ENCODE results near the gene MS4A10. TPM values are rescaled to one million over a fixed set of nuclear protein-coding genes. Genes with fewer than 3 reads are reported as not detected.
"Not testable (repeated sequence)": the region's sequence is repeated elsewhere in the genome, so short reads cannot be mapped to it uniquely, and the experiment has no call there.

MS4A10 gene
- polyA plus RNA-seq, 1 donor (not counting 4 experiments of a cell fraction or from before 2014, with no cell fraction given): not detected

DNA sequence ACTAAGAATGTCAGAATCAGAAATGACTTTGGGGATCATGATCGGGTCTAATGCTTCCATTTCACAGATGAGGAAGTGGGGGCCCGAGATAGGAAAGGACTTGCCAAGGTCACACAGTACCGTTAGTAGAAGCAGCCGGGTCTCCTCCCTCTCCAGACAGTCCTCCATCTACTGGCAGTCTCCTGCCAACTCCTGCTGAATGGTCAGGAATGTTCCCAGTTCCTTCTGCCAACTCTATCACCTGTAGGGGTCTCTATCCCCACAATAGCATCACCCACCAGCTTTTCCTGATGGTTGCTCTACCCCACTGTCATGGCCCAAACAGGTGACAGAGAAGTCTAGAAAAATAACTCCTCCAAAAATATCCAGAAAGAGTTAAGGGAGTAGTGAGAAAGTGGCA lies 32.9 kb downstream of the MS4A10 start:
- dilution Hi-C loops (cut with MboI; ENCODE audit: extremely low pct_ligation_motif_present, low sequenced_read_pairs): no loop called here
- Histone ChIP-seq H3K27me3 (ENCODE audit: control insufficient read depth, extremely low read depth, insufficient read depth, low read length) (peaks cover 4% of the 10 kb centered on the region), H3K27ac (ENCODE audit: control insufficient read depth, insufficient read depth, low read length) (no peak overlapping the region), H3K36me3 (ENCODE audit: control insufficient read depth in 2 of 2, extremely low read depth in 1 of 2, insufficient read depth in 2 of 2, low read length in 2 of 2) (no peaks in the 10 kb centered on the region), H3K9ac (ENCODE audit: control insufficient read depth, extremely low read depth, insufficient read depth, low read length) (no peak overlapping the region), H3K4me3 (ENCODE audit: control insufficient read depth in 2 of 3, extremely low read depth in 1 of 3, insufficient read depth in 2 of 3, low read depth in 1 of 3, low read length in 3 of 3) (no peak overlapping the region), H3K9me3 (ENCODE audit: control insufficient read depth, low read depth, low read length) (no peaks in the 10 kb centered on the region), H3K9me1 (ENCODE audit: control insufficient read depth, extremely low read depth, insufficient read depth, low read length) (no peaks in the 10 kb centered on the region), H2AFZ (ENCODE audit: control insufficient read depth, low read length) (no peak overlapping the region), H4K20me1 (ENCODE audit: control insufficient read depth, extremely low read depth, insufficient read depth, low read length) (no peaks in the 10 kb centered on the region), H3K79me2 (ENCODE audit: control insufficient read depth, insufficient read depth, low read length) (no peaks in the 10 kb centered on the region), H3K4me1 (ENCODE audit: control insufficient read depth, extremely low read depth, insufficient read depth, low read length) (no peaks in the 10 kb centered on the region), H3K4me2 (ENCODE audit: control insufficient read depth, extremely low read depth, insufficient read depth, low read depth, low read length) (no peak overlapping the region)
- FAIRE-seq (no peak), DNase-seq (ENCODE audit: low read depth, low spot score) (no peak)
- TF ChIP-seq, protein P1, sequence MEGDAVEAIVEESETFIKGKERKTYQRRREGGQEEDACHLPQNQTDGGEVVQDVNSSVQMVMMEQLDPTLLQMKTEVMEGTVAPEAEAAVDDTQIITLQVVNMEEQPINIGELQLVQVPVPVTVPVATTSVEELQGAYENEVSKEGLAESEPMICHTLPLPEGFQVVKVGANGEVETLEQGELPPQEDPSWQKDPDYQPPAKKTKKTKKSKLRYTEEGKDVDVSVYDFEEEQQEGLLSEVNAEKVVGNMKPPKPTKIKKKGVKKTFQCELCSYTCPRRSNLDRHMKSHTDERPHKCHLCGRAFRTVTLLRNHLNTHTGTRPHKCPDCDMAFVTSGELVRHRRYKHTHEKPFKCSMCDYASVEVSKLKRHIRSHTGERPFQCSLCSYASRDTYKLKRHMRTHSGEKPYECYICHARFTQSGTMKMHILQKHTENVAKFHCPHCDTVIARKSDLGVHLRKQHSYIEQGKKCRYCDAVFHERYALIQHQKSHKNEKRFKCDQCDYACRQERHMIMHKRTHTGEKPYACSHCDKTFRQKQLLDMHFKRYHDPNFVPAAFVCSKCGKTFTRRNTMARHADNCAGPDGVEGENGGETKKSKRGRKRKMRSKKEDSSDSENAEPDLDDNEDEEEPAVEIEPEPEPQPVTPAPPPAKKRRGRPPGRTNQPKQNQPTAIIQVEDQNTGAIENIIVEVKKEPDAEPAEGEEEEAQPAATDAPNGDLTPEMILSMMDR (optimal IDR thresholded peaks at IDR 0.05 in 1 of 3, IDR thresholded peaks at IDR 0.05 in 1 of 3, conservative IDR thresholded peaks at IDR 0.05 in 1 of 3; ENCODE audit: extremely low read depth in 1 of 3, insufficient read depth in 2 of 3, low read length in 3 of 3): no peak
- TF ChIP-seq EZH2 (IDR thresholded peaks at IDR 0.05; ENCODE audit: low read length): no peak

DNA sequence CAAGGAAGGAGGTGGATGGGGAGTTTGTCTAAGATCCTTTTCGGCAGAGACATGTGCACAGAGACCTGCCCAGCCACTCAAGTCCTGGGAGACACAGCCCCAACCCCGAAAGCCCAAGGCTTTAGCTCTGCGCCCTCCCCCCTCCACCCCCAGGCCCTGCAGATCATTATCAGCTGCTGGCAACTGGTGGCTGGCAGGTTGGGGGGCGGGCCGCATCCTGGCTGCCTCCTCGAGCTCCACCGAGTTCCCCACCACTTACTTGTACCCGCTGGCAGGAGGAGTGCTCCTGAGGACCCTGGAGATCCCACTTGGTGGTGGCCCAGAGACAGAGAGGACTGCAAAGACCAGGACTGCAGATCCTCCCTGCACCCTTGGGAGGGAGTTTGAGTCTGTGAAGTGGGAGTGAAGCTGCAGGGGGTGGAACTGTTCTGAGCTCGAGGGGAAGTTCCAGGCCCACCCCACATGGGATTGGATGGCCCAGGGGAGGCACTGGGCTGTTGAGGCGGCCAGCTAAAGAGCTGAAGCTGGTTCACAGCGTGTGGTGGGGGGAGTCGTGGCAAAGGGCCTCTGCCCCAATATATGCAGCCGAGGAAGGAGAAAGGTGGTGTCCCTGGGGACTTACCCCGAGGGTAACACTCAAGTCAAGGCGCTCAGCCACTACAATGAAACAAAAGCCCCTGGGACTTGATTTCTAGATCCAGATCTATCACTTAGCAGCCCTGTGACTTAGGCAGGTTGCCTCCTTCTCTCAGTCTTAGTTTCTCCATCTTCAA lies 36.9 kb downstream of the MS4A10 start:
- Histone ChIP-seq H3K27me3 (ENCODE audit: control insufficient read depth, extremely low read depth, insufficient read depth, low read length) (peaks cover 4% of the 10 kb centered on the region), H3K4me2 (ENCODE audit: control insufficient read depth, extremely low read depth, insufficient read depth, low read depth, low read length) (no peak overlapping the region), H3K9ac (ENCODE audit: control insufficient read depth, extremely low read depth, insufficient read depth, low read length) (no peak overlapping the region), H3K36me3 (ENCODE audit: control insufficient read depth in 2 of 2, extremely low read depth in 1 of 2, insufficient read depth in 2 of 2, low read length in 2 of 2) (no peaks in the 10 kb centered on the region), H3K4me1 (ENCODE audit: control insufficient read depth, extremely low read depth, insufficient read depth, low read length) (no peaks in the 10 kb centered on the region), H3K27ac (ENCODE audit: control insufficient read depth, insufficient read depth, low read length) (no peak overlapping the region), H4K20me1 (ENCODE audit: control insufficient read depth, extremely low read depth, insufficient read depth, low read length) (no peaks in the 10 kb centered on the region), H3K9me3 (ENCODE audit: control insufficient read depth, low read depth, low read length) (no peaks in the 10 kb centered on the region), H3K79me2 (ENCODE audit: control insufficient read depth, insufficient read depth, low read length) (no peaks in the 10 kb centered on the region), H3K9me1 (ENCODE audit: control insufficient read depth, extremely low read depth, insufficient read depth, low read length) (no peaks in the 10 kb centered on the region), H3K4me3 (ENCODE audit: control insufficient read depth in 2 of 3, extremely low read depth in 1 of 3, insufficient read depth in 2 of 3, low read depth in 1 of 3, low read length in 3 of 3) (no peak overlapping the region), H2AFZ (ENCODE audit: control insufficient read depth, low read length) (no peak overlapping the region)
- no peak for TF ChIP-seq EZH2 (IDR thresholded peaks at IDR 0.05; ENCODE audit: low read length)
- TF ChIP-seq, protein P1 (optimal IDR thresholded peaks at IDR 0.05 in 1 of 3, IDR thresholded peaks at IDR 0.05 in 1 of 3, conservative IDR thresholded peaks at IDR 0.05 in 1 of 3; ENCODE audit: extremely low read depth in 1 of 3, insufficient read depth in 2 of 3, low read length in 3 of 3): no peak
- dilution Hi-C loops (cut with MboI; ENCODE audit: extremely low pct_ligation_motif_present, low sequenced_read_pairs): no loop called here
- FAIRE-seq: no peak
- DNase-seq (ENCODE audit: low read depth, low spot score): no peak

DNA sequence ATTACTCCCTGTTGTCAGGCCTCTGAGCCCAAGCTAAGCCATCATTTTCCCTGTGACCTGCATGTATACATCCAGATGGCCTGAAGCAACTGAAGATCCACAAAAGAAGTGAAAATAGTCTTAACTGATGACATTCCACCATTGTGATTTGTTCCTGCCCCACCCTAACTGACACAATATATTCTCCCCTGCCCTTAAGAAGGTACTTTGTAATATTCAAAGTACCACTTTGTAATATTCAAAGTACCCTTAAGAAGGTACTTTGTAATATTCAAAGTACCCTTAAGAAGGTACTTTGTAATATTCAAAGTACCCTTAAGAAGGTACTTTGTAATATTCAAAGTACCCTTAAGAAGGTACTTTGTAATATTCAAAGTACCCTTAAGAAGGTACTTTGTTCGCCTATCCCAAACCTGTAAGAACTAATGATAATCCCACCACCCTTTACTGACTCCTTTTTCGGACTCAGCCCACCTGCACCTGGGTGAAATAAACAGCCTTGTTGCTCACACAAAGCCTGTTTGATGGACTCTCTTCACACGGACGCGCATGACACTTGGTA lies 38.7 kb downstream of the MS4A10 start:
- H3K9me1 ChIP-seq (ENCODE audit: control insufficient read depth, extremely low read depth, insufficient read depth, low read length); H3K9me3 ChIP-seq (ENCODE audit: control insufficient read depth, low read depth, low read length); H4K20me1 ChIP-seq (ENCODE audit: control insufficient read depth, extremely low read depth, insufficient read depth, low read length); dilution Hi-C loops (cut with MboI; ENCODE audit: extremely low pct_ligation_motif_present, low sequenced_read_pairs); DNase-seq (ENCODE audit: low read depth, low spot score); H3K4me1 ChIP-seq (ENCODE audit: control insufficient read depth, extremely low read depth, insufficient read depth, low read length); H3K4me2 ChIP-seq (ENCODE audit: control insufficient read depth, extremely low read depth, insufficient read depth, low read depth, low read length); FAIRE-seq; H2AFZ ChIP-seq (ENCODE audit: control insufficient read depth, low read length); H3K27me3 ChIP-seq (ENCODE audit: control insufficient read depth, extremely low read depth, insufficient read depth, low read length); H3K36me3 ChIP-seq (ENCODE audit: control insufficient read depth in 2 of 2, extremely low read depth in 1 of 2, insufficient read depth in 2 of 2, low read length in 2 of 2); H3K4me3 ChIP-seq (ENCODE audit: control insufficient read depth in 2 of 3, extremely low read depth in 1 of 3, insufficient read depth in 2 of 3, low read depth in 1 of 3, low read length in 3 of 3); H3K27ac ChIP-seq (ENCODE audit: control insufficient read depth, insufficient read depth, low read length); H3K79me2 ChIP-seq (ENCODE audit: control insufficient read depth, insufficient read depth, low read length); H3K9ac ChIP-seq (ENCODE audit: control insufficient read depth, extremely low read depth, insufficient read depth, low read length): not testable (repeated sequence)
